Measurements from ENCODE around the gene PMEPA1.

The PMEPA1 gene

DNA sequence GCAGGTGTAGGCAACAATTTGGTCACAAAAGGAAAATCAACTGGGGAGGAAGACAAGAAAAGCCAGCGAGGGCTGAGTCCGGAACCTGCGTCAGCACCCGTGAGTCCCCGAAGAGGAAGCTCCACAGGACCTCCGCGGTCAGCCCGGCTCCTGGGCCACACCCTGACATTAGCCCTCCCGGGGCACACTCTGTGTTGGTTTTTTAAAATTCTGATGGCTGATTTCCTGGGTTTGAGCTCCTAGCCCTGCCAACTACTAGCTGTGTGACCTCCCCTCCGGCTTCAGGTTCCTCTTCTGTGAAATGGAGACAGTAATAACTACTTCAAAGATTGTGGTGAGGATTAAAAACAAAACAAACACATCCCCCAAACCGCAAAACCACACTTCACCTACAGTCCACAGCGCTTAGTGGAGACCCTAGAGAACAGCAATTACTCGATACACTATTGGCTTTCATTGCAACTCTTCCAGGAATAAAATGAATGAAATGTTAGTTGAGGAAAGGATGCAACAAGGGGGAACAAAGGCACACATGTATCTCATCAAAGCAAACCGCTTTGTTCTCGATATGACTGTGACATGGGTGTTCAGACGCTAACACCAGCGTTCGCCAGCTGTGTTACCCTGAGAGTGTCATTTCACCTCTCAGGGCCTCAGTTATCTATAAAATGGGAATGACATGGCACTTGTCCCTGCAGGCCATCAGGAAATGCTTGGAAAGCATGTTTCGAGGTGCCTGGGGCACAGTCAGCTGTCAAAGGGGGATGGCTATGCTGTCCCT, 90.6 kb downstream of the PMEPA1 start:
- DNase-seq, result peak; percentile 36

DNA sequence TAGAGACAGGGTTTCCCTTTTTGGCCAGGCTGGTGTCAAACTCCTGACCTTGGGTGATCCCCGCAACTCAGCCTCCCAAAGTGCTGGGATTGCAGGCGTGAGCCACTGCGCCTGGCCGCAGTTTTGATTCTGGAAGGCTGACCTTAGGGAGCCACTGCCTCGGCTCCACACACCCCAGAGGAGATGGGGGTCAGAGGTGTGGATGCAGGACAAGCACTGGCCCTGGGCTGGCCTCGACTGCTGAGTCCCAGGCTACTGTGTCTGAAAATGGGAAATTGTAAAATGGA, 91.1 kb downstream of the PMEPA1 start:
- DNase-seq, result no peak

DNA sequence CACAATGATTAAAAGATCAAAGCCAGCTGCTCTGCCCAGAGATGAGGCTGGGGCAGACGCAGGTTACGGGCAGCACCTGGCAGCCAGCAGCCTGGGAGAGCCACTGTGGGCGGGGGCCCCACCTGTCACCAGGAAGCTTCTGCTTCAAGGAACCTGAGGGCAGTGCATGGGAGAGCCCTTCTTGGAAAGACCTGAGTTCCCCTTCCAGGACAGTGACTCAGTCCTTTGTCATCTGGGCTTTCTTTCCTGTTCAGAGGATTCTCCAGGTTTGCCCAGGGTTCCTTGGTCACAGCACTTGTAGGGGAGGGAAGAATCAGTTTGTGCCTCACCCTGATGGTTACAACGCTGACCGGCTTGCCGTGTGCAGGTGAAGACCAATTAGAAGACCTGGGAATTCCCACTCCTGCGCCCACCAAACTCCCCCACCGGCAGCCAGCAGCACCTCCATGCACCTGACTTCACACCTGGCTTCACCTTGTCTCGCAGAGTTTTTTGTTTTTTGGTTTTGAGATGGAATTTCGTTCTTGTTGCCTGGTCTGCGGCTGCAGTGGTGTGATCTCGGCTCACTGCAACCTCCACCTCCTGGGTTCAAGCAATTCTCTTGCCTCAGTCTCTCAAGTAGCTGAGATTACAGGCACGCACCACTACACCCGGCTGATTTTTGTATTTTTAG, 91.6 kb downstream of the PMEPA1 start:
- no peak for DNase-seq

DNA sequence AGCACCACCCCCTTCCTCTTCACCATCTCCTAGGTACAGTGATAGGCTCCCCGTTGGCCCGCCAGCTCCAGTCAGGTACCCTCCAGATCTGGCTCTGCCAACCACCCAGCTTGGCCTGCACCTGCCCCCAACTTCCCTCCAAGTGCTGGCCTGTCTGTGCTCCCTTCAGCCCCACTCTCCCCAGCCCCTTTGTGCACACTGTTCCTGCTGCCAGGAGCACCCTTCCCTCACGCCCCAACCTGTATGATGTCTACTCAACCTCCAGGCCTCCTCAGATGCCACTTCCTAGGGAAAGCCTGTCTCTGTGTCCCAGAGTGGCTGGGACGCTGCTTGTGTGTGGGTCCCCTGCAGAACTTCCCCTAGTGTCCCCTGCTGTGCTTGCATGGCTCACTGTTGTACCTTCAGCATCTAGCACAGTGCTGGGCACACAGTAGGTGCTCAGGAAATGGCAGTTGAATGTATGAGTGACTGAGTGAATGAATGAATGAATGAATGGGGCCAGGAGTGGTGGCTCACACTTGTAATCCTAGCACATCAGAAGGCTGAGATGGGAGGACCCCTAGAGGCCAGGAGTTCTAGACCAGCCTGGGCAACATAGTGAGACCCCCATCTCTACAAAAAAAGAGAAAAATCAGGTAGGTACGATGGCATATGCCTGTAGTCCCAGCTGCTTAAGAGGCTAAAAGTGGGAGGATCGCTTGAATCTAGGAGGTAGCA, 92.6 kb downstream of the PMEPA1 start:
- no peak for DNase-seq

DNA sequence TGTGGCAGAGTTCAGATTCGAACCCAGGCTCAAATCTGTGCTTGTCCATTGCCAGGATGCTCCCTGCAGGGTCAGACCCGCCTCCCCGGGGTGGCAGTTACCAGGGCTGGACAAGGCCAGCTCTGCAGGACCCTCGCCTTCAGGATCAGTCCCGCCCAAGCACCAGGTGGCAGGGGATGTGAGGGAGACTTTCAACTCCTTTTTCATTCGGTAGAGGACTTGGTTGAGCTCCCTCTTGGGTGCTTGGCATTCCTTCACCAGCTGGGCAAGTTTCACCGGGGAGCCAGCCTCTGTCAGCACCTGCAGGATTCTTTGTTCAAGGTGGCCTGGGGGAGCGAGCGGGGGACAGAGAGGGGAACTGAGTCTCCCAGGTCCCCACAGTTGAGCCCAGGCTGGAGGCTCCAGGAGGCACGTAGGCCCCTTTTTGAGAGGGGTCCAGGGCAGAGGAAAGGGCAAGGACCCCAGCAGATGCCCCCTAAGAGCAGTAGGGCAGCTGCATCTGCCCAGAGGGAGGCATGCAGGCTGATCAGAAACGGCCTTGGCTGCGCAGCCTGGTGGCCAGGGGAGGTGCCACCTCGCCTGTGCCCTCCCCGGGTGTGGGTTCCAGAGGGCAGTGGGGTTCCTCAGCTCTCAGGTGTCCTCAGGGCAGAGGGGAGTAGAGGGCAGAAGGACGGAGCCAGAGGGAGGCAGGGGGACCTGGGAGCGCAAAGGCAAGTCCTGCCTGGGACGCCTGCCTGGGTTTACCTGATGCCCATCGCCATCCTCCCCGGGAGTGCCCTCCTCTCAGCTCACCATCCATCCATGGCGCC, 93.5 kb downstream of the PMEPA1 start:
- DNase-seq, result no peak

DNA sequence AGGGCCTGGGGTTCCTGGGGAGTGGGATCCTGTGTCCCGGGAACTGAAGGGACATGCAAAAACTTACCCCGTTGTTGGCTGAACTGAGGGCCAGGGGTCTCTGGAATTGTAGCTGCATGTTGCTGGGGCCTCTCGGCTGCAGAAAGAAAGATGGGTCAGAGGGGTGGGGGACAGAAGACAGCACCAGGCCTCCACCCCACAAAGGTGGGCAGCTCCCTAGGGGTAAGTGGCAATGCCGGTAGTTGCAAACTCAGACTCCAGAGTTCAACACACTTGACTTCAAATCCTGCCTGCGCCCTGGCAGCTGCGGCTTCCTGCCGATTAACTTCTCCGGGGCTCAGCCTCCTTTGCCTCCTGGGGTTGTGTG, 94.4 kb downstream of the PMEPA1 start:
- DNase-seq, result no peak

DNA sequence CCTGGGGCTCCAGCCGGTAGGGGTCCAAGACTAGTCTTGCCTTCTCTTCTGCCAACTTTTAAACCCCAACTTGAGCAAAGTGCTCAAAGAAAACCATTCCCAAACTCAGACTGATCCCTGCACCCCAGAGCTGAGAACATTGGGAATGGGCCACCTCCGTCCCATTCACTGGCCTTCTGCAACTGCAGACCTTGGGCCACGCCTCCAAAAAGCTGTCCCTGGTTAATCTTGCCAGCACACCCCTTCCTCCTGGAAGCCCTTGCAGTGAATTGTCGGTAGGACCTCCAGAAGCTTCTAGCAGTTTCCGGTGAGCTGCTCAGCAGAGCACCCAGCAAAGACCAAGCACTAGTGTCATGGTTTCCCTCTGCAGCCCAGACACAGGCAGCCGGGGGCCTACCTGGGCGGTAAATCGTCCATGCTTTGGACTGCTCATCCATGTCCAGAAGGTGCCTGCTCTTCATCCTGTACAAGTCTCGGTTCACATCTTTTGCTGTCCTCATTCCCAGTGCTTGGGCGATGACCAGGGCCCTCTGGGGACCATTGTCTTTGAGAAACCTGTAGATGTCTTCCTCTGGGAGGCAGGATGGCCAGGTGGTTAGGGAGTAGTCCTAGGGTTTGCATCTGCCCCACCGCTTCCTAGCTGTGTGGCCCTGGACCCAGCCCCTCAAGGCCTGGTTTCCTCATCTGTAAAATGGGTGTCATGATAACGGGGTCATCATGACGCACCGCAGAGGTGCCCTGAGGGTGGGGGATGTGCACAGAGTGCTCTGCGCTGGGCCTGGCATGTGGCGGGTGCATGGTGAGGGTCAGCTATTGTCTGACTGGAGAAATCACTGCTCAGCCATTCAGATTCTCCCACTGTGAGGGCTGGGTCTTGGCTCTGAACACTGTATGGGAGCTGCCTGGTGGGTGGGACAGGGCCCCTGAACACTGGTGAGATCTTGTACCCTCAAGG, 95.0 kb downstream of the PMEPA1 start:
- no peak for DNase-seq

DNA sequence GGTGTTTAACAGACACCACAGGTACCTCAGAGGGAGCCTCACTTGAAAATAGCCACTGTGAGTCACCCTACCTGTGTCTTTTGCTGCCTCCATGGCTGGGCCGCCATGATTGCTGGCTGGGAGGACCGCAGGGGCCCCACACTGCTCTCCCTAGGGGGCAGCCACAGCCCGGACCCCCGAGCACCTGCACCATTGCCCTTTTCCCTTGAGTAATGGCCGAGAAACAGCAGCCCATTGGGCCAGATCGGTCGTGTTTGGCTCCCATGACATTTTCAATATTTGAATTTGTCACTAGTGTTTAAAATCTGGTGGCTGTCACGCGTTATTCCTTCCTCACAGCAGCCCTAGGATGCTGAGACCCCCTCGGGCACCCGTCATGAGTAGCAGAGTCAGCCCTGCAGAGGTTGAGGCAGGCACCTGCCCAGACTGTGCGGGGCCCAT, 96.3 kb downstream of the PMEPA1 start:
- no peak for DNase-seq

DNA sequence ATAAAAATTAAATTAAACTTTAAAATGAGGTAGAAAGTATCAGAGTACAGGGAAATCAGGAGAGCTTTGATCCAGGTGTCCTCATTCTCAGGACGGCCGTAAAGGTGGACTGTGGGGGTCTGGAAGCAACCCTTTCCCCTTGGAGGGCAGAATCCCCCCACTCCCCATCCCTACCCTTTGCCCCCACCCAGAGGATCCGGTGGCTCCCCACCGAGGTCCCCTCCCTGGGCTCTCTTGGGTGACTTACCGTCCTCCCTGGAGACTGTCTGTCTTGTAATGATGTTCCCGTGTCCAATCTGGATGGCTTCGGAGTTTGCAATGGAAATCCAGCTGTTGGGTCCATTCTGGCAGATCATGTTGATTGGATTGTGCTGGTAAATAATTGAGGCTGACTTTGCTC, 96.9 kb downstream of the PMEPA1 start:
- no peak for DNase-seq

DNA sequence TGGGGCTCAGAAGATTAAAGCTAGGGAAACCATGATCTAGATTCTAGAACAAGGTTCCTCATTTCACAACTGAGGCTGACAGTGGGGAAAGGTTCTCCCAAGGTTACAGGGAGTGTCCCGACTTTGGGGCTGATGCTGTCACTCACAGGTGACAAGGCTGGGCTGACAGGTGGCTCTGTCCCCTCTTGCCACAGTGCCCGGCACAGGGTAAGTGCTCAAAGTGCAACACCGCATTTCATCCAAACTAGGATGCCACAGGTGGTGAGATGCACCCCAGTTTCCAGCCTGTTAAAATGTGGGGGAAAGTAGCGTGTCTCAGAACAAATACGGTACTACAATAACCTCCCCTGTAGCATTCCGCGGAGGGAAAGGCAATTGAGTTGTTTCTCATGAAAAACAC, 97.4 kb downstream of the PMEPA1 start:
- no peak for DNase-seq

DNA sequence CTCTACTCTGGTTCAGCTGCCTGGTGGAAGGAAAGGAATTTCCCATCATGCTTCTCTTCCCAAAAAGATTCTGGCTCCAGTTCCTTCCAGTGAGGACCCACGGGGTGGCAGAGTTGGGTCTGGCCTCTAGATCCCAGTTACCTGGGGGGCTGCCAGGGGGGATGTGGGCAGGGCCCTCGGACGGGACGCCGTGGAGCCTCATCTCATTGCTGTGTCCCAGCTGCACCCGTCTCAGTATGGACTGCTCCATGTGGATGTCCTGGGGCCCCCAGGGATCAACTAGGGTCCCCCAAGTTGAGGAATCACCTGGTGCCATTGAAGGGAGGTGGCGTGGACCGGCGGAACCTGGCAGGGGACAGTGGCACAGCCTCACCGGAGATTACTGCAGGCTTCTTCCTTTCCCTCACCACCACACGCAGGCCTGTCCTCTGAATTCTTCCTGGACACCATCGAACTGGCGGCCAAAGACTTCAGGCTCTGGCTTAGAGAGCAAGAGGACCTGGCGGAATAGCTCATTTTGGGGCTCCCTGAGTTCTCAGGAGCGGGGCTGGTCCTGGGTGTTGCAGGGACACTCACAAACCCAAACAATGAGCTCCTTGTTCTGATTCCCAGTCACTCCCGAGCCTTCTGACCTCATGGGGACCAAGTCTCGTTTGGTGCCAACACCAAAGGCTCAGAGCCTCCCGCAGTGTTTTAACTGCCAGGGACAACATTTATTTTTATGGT, 98.1 kb downstream of the PMEPA1 start:
- no peak for DNase-seq

DNA sequence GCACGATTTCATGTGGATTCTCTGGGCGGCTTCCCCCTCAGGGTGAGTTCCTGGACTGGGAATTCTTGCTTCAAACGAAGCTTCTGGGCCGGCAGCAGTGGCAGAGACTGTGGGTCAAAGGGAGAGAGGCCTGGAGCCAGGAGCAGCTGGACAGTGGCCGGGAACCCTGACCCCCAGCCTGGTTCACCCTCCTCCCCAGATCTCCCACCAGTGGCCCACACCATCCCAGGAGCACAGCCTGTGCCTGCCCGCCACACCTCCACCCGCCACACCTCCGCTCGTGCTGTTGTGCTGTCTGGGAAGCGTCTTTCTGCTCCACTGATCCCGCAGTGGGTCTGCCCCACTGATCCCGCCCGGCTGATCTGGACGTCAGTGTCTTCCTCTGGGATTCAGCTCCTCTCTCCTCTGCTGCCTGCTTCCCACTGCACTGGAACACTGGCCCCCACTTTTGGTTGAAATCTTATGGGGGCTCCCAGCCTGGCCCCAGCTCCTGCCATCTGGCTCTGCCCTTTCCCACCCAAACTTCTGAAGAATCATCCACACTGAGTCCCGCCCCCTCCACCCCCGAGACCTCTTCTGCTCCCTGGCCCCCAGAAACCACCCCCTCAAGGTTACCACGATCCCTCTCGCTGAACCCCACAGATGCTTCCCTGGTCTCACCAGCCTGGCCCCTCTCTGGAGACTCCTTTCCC, 99.4 kb downstream of the PMEPA1 start:
- no peak for DNase-seq

DNA sequence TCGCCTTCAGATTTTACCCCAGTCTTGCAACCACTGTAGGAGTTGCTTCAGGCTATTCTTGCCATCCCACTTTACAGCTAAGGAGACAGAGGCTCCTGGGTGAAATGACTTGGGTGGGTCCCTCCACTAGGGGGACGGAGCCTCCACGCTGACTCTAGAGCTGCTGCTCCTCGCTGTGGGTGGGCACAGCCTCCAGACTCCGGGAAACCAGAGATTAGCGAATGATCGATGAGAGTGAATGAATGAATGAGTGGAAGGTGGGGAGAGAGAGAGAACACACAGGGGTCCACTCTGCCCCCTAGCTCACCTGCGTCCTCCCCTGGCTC, 100.0 kb downstream of the PMEPA1 start:
- no peak for DNase-seq

DNA sequence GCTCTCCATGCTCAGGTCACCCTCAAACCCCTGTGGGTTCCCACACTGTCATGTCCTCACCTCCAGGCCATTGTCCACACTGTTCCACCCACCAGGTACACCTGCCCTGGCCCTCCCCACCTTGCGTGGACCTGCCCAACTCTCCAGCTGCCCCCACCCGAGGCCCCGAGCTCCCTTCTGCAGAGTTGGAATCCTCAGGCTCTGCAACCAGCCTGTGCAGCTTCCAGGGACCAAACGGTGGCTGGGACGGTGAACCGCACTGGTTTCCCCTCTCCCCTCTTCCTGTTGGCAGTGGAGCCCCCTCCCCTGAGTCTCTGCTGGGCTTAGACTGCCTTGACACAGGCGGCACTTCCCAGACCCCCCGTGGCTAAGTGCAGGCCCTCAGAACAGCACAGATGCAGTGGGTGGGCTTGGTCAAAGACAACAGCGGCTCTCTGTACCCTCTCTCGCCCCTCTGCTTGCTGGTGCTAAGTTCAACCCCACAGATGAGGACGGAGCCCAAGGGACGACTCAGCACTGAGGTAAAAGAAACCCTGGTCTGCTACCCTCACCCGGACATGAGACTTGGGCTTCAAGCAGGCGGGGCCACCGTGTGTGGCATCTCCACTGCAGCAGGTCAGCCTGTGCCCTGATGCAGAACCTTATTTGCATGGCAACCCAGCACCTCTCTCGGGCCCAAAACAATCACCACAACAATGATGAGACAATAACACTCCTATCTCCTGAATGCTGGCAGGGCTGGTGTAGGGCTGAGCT, 100.6 kb downstream of the PMEPA1 start:
- DNase-seq, result no peak

DNA sequence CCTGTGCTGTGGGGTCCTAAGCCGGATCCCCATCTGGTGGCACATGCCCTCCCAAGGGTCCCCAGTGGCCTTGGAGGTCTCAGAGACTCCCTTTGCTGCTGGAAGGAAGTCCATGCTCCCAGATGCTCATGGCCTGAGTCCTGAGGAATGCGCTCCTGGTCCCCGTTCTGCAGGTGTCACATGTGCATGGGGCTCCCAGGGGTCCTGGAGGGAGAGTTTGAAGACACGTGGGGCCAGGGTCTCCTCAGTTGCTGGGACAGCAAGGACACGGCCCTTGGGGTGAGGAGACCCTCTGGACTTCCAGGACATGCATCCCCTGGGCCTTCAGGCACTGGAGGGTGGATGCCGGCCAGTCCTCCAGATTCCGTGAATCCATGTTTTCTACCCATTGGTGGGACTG, 101.3 kb downstream of the PMEPA1 start:
- DNase-seq, result no peak

DNA sequence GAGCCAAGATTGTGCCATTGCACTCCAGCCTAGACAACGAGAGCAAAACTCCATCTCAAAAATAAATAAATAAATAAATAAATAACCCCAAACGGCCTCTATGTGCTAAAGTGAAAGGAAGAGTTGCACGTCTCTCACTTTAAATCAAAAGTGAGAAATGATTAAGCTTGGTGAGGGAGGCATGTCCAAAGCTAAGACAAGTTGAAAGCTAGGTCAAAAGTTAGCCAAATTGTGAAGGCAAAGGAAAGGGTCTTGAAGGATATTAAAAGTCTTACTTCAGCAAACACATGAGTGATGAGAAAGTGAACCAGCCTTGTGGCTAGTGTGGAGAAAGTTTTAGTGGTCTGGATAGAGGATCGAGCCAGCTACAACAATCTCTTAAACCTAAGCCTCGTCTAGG, 103.9 kb downstream of the PMEPA1 start:
- no peak for DNase-seq

DNA sequence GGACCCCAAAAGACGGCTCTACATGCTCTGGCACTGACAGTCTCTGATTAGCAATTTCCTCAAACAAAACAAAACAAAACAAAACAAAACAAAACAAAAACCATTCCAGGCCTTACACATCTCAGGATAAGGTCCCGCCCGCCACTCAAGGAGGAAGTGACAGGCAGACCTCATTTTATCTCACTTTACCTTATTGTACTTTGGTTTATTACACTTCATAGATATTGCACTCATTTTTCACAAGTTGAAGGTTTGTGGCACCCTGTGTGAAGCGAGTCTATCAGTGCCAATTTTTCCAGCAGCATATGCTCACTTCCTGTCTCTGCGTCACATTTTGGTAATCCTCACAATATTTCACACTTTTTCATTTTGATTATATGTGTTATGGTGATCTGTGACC, 104.8 kb downstream of the PMEPA1 start:
- DNase-seq, result no peak

DNA sequence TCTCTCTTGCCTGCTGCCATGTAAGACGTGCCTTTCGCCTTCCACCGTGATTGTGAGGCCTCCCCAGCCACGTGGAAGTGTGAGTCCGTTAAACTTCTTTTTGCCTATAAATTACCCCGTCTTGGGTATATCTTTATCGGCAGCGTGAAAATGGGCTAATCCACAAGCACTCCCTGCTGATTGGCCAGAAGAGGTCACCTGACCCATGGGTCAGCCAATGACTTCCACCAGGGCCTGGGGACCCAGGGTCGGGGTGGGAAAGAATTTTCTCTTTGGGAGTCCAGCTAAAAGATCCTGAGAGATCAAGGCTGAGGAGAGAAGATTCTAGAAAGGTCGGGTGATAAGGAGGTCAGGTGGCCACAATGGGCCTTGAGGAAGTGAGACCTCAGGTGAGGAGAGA, 106.7 kb downstream of the PMEPA1 start:
- DNase-seq, result no peak

DNA sequence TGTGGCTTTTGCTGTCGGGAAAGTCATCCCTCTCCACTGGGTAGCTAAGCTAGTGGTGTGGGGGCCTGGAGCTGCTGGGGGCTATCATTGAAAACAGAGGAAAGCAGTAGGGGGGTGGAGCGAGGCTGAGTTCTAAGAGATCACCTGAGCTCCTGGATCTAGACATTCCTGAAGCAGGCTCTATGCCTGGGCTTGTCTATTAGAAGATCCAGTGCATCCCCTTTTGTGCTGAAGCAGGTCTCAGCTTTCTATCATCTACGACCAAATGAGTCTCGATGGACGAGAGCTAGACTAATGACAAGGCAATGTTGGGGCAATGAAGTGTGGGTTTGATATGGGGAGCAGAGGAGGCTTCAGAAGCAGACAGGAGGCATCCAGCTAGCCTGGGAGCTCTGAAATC, 108.1 kb downstream of the PMEPA1 start:
- no peak for DNase-seq

DNA sequence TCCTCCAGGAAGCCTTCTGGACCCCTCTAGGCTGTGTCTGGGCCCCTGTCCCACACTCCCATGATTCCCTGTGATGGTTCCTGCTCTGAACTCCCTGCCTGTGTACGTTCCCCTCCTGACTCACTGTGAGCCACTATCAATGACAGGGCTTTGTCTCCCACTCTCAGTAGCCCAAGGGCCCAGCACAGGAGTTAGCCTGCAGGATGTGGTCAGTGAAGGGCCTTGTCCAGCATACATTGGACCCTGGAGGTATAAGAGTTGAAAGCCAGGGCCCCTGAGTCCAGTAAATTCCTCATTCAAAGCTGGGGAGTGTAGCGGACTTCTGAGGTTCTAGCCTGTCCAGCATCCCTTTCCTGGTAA, 108.6 kb downstream of the PMEPA1 start:
- DNase-seq, result no peak

Data from GF-D8 (cell line).